HepG2 (cell line): ENCODE results near the gene GLRX2. TPM values are rescaled to one million over a fixed set of nuclear protein-coding genes. Genes with fewer than 3 reads are reported as not detected.

Experiments used
- ARHGAP35 ChIP-seq: sonication (generic); formaldehyde crosslinking; IDR thresholded peaks from 2 replicates; pipeline ENCODE4 v1.9.0; 2022; ENCODE audit warnings: mild to moderate bottlenecking, inconsistent platforms, moderate library complexity, missing genetic modification reagents, borderline replicate concordance
- CHD2 ChIP-seq: IDR thresholded peaks from 2 replicates; pipeline ENCODE4 v1.6.1; 2011; ENCODE audit warnings: low read depth, low read length, improper control_type of control experiment
- DMTF1 ChIP-seq: sonication (generic); formaldehyde crosslinking; IDR thresholded peaks from 2 replicates; pipeline ENCODE4 v1.4.0; 2020; ENCODE audit warnings: mild to moderate bottlenecking, missing genetic modification reagents
- DRAP1 ChIP-seq: IDR thresholded peaks from 2 replicates; pipeline ENCODE4 v1.6.1; 2016; ENCODE audit warnings: missing genetic modification reagents, missing compliant biosample characterization
- HDAC6 ChIP-seq: fragments of 200-600 bp; sonication (generic); IDR thresholded peaks from 2 replicates; pipeline ENCODE4 v1.7.0; 2017; ENCODE audit warnings: mild to moderate bottlenecking, antibody characterized with exemption, low read length, low read depth
- HNRNPLL ChIP-seq: fragments of 200-400 bp; formaldehyde crosslinking; IDR thresholded peaks from 2 replicates; pipeline ENCODE4 v1.6.1; 2017; ENCODE audit warnings: mild to moderate bottlenecking, low read depth, low read length; ENCODE audit not compliant: poor library complexity, severe bottlenecking
- JUNB ChIP-seq: sonication (generic); formaldehyde crosslinking; IDR thresholded peaks from 2 replicates; pipeline ENCODE4 v1.8.0; 2022; ENCODE audit warnings: missing genetic modification reagents, mild to moderate bottlenecking, borderline replicate concordance
- KDM5B ChIP-seq: sonication (generic); formaldehyde crosslinking; IDR thresholded peaks from 2 replicates; pipeline ENCODE4 v1.4.0; 2020; ENCODE audit warnings: missing genetic modification reagents, mild to moderate bottlenecking, borderline replicate concordance
- KLF13 ChIP-seq: sonication (generic); formaldehyde crosslinking; IDR thresholded peaks from 2 replicates; pipeline ENCODE4 v1.4.0; 2020; ENCODE audit warnings: mild to moderate bottlenecking, missing genetic modification reagents
- MBD4 ChIP-seq: IDR thresholded peaks from 2 replicates; pipeline ENCODE4 v1.6.1; 2012; ENCODE audit warnings: low read length, inconsistent platforms, borderline replicate concordance
- MLX ChIP-seq: IDR thresholded peaks from 2 replicates; pipeline ENCODE4 v1.6.1; 2016
- PHB2 ChIP-seq: fragments of 450-650 bp; IDR thresholded peaks from 2 replicates; pipeline ENCODE4 v1.6.1; 2018; ENCODE audit not compliant: partially characterized antibody
- RNF219 ChIP-seq: sonication (generic); formaldehyde crosslinking; IDR thresholded peaks from 2 replicates; pipeline ENCODE4 v1.5.0; 2020; ENCODE audit warnings: mild to moderate bottlenecking, missing genetic modification reagents
- SIN3B ChIP-seq: fragments of 150-350 bp; IDR thresholded peaks from 2 replicates; pipeline ENCODE4 v1.6.1; 2014; ENCODE audit warnings: low read length
- TCF7L2 ChIP-seq: IDR thresholded peaks from 2 replicates; pipeline ENCODE4 v1.6.1; 2011; ENCODE audit warnings: mild to moderate bottlenecking, low read depth, low read length, moderate library complexity
- ZFYVE20 ChIP-seq: sonication (generic); formaldehyde crosslinking; IDR thresholded peaks from 2 replicates; pipeline ENCODE4 v1.8.0; 2023; ENCODE audit warnings: low read depth, mild to moderate bottlenecking, moderate library complexity, missing genetic modification reagents, borderline replicate concordance
- ZNF160 ChIP-seq: sonication (generic); formaldehyde crosslinking; IDR thresholded peaks from 2 replicates; pipeline ENCODE4 v1.8.0; 2022; ENCODE audit warnings: mild to moderate bottlenecking, inconsistent platforms, missing genetic modification reagents
- ZNF329 ChIP-seq: sonication (generic); formaldehyde crosslinking; IDR thresholded peaks from 2 replicates; pipeline ENCODE4 v1.9.0; 2021; ENCODE audit warnings: low read depth, mild to moderate bottlenecking, missing genetic modification reagents
- ZNF709 ChIP-seq: sonication (generic); formaldehyde crosslinking; IDR thresholded peaks from 2 replicates; pipeline ENCODE4 v1.5.0; 2020; ENCODE audit warnings: mild to moderate bottlenecking, missing genetic modification reagents
- ZNF724P ChIP-seq: sonication (generic); formaldehyde crosslinking; IDR thresholded peaks from 2 replicates; pipeline ENCODE4 v1.8.0; 2022; ENCODE audit warnings: missing genetic modification reagents, borderline replicate concordance
- ZXDC ChIP-seq: sonication (generic); formaldehyde crosslinking; IDR thresholded peaks from 2 replicates; pipeline ENCODE4 v1.5.0; 2020; ENCODE audit warnings: mild to moderate bottlenecking, missing genetic modification reagents
- polyA plus RNA-seq, 8 experiments: library from polyadenylated mRNA; depleted of rRNA in 3 of 8; stranded (reverse) in 7 of 8; unstranded in 1 of 8; fragments of >200 nt; fragmentation: Illumina TruSeq in 4 of 8; extraction: Trizol in 4 of 8; gene quantifications; 2 replicates each; pipeline versions ENCODE4 v1.2.1 to v1.2.3, GENCODE V29; 2011 to 2016; ENCODE audit warnings: low read depth in 4 of 8, missing spikeins in 1 of 8, mixed read lengths in 1 of 8; ENCODE audit not compliant: insufficient read depth in 1 of 8
- total RNA-seq, 5 experiments: library from RNA; depleted of rRNA; stranded (reverse); fragments of >200 nt; fragmentation: Illumina TruSeq; extraction: Trizol; gene quantifications; 2 replicates each; pipeline ENCODE4 v1.2.3, GENCODE V29; 2016; ENCODE audit warnings: low read depth in 1 of 5

Gene GLRX2
- total and polyA plus RNA-seq, 2 of the 13 experiments (the other 11 are each of a cell fraction or from before 2014, with no cell fraction given) = 11.9 to 39.0 TPM

- peak; percentile 95; the same call in 1 of the 2 replicates for TF ChIP-seq DMTF1 (CRISPR knock-in tag)
- TF ChIP-seq ZNF709 (CRISPR knock-in tag) = peak; percentile 85; the same call in 1 of the 2 replicates
- no peak for TF ChIP-seq KLF13
- TF ChIP-seq MBD4 = no peak
- peak; percentile 77; the same call in 1 of the 2 replicates for TF ChIP-seq SIN3B
- TF ChIP-seq JUNB (CRISPR knock-in tag) = 0 out of 2 replicates have a peak, but pooled peaks have one; percentile 11
- no peak for TF ChIP-seq ZFYVE20 (CRISPR knock-in tag)
- TF ChIP-seq RNF219 = no peak
- no peak for TF ChIP-seq PHB2
- TF ChIP-seq ARHGAP35 (CRISPR knock-in tag) = peak; percentile 48
- peak; percentile 65; the same call in 1 of the 2 replicates for TF ChIP-seq ZNF329
- peak; percentile 73; the same call in 1 of the 2 replicates for TF ChIP-seq KDM5B (CRISPR knock-in tag)
- peak; percentile 81; the same call in 1 of the 2 replicates for TF ChIP-seq ZXDC
- TF ChIP-seq ZNF160 (CRISPR knock-in tag) = no peak
- TF ChIP-seq HNRNPLL = peak; percentile 79
- no peak for TF ChIP-seq CHD2
- TF ChIP-seq DRAP1 (CRISPR knock-in tag) = peak; percentile 82
- no peak for TF ChIP-seq HDAC6
- peak; percentile 72; the same call in 1 of the 2 replicates for TF ChIP-seq MLX (CRISPR knock-in tag)
- peak; percentile 93; the same call in 1 of the 2 replicates for TF ChIP-seq ZNF724P (CRISPR knock-in tag)
- TF ChIP-seq TCF7L2 = no peak
Measured at GRCh38 chr1:193059282-193060114, 45.7 kb downstream of the GLRX2 start, which contains the start of the genes RO60 and UCHL5 (continued).
